ENCODE results near the gene LRRFIP1. TPM values are rescaled to one million over a fixed set of nuclear protein-coding genes. Genes with fewer than 3 reads are reported as not detected.
A peak's percentile ranks its signal among the peaks of the same experiment; 100 is the strongest.
"Not testable (repeated sequence)": the region's sequence is repeated elsewhere in the genome, so short reads cannot be mapped to it uniquely, and the experiment has no call there.

LRRFIP1 gene
- 35.1 and 41.3 TPM in 2 replicates for total RNA-seq (2014; rRNA removed; shearing (Covaris generic))

DNA sequence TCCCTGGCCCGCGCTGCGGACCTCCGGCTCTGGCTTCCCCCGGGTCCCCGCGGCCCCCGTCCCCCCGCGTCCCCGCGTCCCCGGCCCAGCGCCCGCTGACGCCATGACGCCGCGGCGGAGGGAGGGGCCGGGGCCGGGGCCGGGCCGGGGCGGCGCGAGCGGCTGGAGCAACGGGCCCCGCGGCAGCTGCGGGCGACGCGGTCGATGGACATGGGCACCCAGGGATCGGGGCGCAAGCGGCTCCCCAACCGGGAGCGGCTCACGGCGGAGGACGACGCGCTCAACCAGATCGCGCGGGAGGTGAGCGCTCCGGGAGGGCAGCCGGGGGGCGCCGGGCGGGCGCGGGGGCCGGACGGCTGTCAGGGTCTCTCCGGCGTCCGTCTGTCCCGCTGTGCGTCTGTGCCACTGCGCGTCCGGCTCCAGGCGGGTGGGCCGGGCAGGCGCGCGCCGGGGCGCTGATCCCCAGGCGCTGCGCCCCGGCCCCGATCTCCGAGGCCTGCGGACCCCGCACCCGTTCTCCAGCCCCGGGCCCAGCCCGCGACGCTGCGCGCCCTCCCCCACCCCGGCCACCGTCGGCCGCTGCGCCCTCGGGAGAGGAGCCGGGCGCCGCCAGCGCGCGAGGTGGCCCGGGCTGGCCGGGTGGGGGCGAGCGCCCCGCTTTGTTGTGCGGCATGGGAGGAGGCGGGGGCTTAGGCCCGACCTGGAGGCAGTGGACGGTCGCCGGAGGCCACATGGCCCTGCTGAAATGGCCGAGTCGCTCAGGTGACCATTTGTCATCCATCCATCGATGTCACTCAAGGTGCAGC is at the start of gene LRRFIP1:
LRRFIP1 (plus strand) TSS at position 147 of the 806 bp plus-strand sequence; CDS start at position 205, 58 bp downstream.
- peak; percentile 40 for DNase-seq (ENCODE audit: low read depth)

- no peak for DNase-seq (ENCODE audit: low read depth)
These were observed 49.2 kb upstream of the LRRFIP1 start for GRCh38 chr2:237577956-237578870.

DNA sequence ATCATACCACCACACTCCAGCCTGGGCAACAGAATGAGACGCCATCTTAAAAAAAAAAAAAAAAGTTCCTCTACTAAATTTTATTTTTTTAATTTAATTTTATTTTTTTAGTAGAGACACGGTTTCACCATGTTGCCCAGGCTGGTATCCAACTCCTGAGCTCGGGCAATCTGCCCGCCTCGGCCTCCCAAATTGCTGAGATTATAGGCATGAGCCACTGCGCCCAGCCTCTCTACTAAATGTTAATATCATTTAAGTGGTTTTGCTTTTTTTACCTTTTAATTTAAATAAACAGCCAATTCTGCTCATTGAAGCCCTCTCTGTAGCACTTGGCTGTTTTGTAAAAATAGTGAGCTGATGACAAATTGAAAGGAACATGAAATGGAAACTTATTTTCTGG is 46.1 kb upstream of the LRRFIP1 start:
- no peak for DNase-seq (ENCODE audit: low read depth)

GRCh38 chr2:237581751-237582746 is 45.3 kb upstream of the LRRFIP1 start:
- DNase-seq (ENCODE audit: low read depth) = peak; percentile 54

- DNase-seq (ENCODE audit: low read depth) = no peak
These were observed 43.7 kb upstream of the LRRFIP1 start for GRCh38 chr2:237583385-237584295.

GRCh38 chr2:237585590-237586221 is 41.7 kb upstream of the LRRFIP1 start:
- no peak for DNase-seq (ENCODE audit: low read depth)

GRCh38 chr2:237588044-237588696 is 39.2 kb upstream of the LRRFIP1 start:
- no peak for DNase-seq (ENCODE audit: low read depth)

DNA sequence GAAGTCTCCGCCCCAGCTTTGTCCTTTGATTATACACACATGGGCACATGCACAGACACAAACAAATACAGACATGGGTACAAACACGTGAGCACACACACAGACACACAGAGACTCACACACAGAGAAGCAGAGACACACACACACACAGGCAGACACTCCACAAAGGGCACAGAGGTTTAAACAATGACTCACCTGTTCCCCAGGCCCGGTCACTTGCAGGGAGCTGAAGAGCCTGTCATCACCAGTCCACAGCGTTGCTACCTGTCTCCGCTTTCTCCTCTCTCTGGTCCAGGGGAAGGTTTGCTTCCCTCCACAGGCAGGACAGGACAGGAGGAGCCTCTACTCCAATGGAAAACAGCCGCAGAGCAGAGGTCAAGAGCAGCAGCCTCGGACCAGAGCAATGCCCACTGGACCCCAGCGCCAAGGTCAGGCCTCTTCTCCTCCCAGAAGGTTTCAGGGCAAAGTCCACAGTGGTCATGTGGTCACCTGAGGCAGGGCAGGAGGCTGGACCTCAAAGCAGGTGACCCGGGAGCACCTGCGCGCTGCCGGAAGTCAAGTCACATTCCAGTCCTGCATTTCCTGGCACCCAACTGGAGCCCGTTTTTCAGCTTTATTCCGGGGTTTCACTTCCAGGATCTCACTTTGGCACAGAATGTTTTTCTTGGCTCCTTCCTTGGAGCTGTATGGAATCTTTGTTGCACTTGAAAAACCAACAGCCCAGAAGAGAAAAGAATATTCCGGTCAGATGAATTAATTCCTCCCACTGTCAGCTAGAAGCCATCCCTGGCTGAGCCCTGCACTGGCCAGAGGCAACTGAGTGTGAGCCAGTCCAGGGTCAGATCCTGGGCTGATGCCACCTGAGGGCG is 36.9 kb upstream of the LRRFIP1 start, which contains the start of gene RAB17:
RAB17 (minus strand) TSS at position 463 of the 869 bp plus-strand sequence. CDS start 4,580 bp downstream, outside the sequence.
- peak; percentile 51 for DNase-seq (ENCODE audit: low read depth)

- peak; percentile 32 for DNase-seq (ENCODE audit: low read depth)
These were observed 36.1 kb upstream of the LRRFIP1 start for GRCh38 chr2:237591141-237591881.

DNA sequence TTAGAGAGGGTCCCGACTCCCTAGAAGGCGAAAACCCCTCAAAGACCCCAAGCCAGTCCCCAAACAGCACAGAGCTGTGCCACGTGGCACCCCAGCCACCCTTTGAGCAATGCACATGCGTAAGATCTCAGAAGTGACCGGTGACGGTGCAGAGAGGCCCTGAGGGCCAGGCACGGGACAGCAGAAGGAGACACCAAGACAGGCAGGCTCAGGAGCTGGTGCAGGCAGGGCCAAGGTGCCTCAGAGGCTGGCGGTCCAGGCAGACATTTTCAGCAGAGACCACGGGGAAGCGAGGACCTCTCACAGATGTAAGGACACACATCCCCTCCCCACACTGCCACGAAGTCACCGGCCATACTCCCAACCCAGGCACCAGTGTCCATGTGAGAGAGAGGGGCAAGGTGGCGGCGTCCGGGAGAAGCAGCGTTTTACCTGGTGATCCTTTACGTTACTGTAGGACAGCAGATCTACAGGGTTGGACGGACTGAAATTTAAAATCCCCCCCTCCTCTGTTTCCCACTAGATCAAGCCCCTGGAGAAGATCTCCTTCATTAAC is 34.9 kb upstream of the LRRFIP1 start:
- DNase-seq (ENCODE audit: low read depth) = no peak

- DNase-seq (ENCODE audit: low read depth) = no peak
These were observed 34.4 kb upstream of the LRRFIP1 start for GRCh38 chr2:237593036-237593435.

GRCh38 chr2:237593596-237594320 is 33.6 kb upstream of the LRRFIP1 start:
- no peak for DNase-seq (ENCODE audit: low read depth)

DNA sequence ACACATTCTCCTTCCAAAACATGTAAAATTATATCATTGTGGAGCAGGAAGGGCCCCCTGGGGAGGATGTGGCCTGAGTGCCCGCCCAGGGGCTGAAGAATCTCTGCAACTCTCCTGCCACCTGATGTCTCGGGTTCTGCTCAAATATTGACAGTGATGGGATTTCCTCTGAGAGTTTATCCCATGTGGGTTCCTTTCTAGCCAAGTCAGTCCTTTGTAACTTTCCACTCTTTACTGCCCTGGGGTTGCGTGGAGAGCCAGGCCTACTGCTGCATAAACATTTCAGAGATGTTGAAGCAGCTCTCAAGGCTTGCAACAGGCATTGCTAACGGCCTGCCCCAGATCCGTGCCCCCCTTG is 32.9 kb upstream of the LRRFIP1 start:
- no peak for DNase-seq (ENCODE audit: low read depth)

- not testable (repeated sequence) for DNase-seq (ENCODE audit: low read depth)
These were observed 31.4 kb upstream of the LRRFIP1 start for GRCh38 chr2:237595829-237596519.

DNA sequence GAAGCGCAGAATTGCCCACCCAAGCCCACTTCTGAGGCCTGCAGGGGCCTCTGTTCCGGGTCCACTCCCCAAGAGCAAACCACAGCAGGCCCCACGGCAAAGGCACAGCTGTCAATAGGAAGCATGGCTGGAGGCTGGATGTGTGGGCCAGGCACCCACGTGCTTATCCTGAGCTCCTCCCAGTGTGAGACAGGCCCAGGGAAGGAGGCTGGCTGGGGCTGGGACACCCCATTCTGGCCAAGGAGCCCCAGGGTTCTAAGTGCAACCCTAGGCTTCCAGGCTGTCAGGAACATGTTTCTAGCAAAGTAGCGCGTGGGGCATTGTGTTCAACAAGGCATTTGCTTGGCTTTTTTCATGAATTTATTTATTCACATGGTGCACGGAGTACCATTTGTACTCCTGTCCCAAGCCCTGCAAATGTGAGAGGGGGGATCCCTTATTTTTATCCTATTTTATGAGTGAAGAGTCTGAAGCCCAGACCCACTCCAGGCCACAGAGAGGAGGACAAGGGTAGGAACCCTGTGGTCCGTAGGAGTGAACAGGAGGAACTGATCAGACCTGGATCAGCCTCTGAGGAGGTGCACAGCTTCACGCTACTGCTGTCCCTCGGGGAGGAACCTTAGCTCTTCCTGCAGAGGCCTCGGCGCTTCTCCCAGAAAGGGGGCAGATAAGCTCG is 30.7 kb upstream of the LRRFIP1 start:
- DNase-seq (ENCODE audit: low read depth) = no peak
